Astrocyte of the cerebellum (primary cell): ENCODE results near the gene AAK1.

ENCODE experiments used
- DNase-seq: peaks from one replicate; pipeline ENCODE4 v3.0.0-alpha.2; 2011; ENCODE audit warnings: low read depth
- H3K4me3 ChIP-seq: 2 replicates; pipeline ENCODE4 v1.5.1; 2011; ENCODE audit warnings: mild to moderate bottlenecking, low read depth, low read length, moderate library complexity
- CTCF ChIP-seq: IDR thresholded peaks from 2 replicates; pipeline ENCODE4 v1.5.1; 2012; ENCODE audit warnings: low read length, low read depth, moderate library complexity, mild to moderate bottlenecking; ENCODE audit errors: missing control alignments
- in situ Hi-C: cut with HindIII; loops from 2 replicates; pipeline ENCODE4 v1.10.0; 2017; ENCODE audit warnings: low sequenced_read_pairs

Gene AAK1

GRCh38 chr2:69416147-69416546, 227.4 kb downstream of the AAK1 start:
- DNase-seq: no peak
- H3K4me3 ChIP-seq: no peak overlapping the region
- in situ Hi-C loops: no loop called here
- no peak for TF ChIP-seq CTCF
